ENCODE measurements around the gene DCAF8.

DCAF8 gene

GRCh38 chr1:160251687-160252526, 10.4 kb downstream of the DCAF8 start:
- peak; percentile 84 for DNase-seq
- no peaks in the 10 kb centered on the region for H3F3A ChIP-seq (ENCODE audit: insufficient read depth, low read length)

GRCh38 chr1:160251011-160251410, 11.3 kb downstream of the DCAF8 start:
- H3K9ac ChIP-seq (ENCODE audit: low read length) = no peak overlapping the region
- no peak overlapping the region for H3K4me3 ChIP-seq (ENCODE audit: low read length)
- no peak overlapping the region for H3K27ac ChIP-seq (ENCODE audit: low read length)
- H3K27me3 ChIP-seq (replicated peaks; ENCODE audit: insufficient read depth, low read length) = no peaks in the 10 kb centered on the region
- no peak for DNase-seq
- TF ChIP-seq, protein P1, sequence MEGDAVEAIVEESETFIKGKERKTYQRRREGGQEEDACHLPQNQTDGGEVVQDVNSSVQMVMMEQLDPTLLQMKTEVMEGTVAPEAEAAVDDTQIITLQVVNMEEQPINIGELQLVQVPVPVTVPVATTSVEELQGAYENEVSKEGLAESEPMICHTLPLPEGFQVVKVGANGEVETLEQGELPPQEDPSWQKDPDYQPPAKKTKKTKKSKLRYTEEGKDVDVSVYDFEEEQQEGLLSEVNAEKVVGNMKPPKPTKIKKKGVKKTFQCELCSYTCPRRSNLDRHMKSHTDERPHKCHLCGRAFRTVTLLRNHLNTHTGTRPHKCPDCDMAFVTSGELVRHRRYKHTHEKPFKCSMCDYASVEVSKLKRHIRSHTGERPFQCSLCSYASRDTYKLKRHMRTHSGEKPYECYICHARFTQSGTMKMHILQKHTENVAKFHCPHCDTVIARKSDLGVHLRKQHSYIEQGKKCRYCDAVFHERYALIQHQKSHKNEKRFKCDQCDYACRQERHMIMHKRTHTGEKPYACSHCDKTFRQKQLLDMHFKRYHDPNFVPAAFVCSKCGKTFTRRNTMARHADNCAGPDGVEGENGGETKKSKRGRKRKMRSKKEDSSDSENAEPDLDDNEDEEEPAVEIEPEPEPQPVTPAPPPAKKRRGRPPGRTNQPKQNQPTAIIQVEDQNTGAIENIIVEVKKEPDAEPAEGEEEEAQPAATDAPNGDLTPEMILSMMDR (IDR thresholded peaks at IDR 0.05; ENCODE audit: low read length) = no peak
- TF ChIP-seq EZH2 (optimal IDR thresholded peaks at IDR 0.05; ENCODE audit: low read depth, low read length) (no peak), EZH2phosphoT487 (IDR thresholded peaks at IDR 0.05; ENCODE audit: low read length) (no peak)
- H3K36me3 ChIP-seq (replicated peaks; ENCODE audit: insufficient read depth, low read length) = peaks cover 5% of the 10 kb centered on the region; the same call in 1 of the 2 replicates
- no peaks in the 10 kb centered on the region for H3K9me3 ChIP-seq (replicated peaks; ENCODE audit: insufficient read depth, low read length)
- no peaks in the 10 kb centered on the region for H4K20me1 ChIP-seq (ENCODE audit: insufficient read depth, low read length)
- no peak overlapping the region for H2AFZ ChIP-seq (ENCODE audit: low read length)
- H3K4me2 ChIP-seq (ENCODE audit: low read depth, low read length) = no peak overlapping the region
- peaks cover 76% of the 10 kb centered on the region for H3K79me2 ChIP-seq (ENCODE audit: low read length)
- H3F3A ChIP-seq (ENCODE audit: insufficient read depth, low read length) = no peaks in the 10 kb centered on the region
- H3K4me1 ChIP-seq (ENCODE audit: low read length) = no peaks in the 10 kb centered on the region
- H3K9me2 ChIP-seq (replicated peaks; ENCODE audit: insufficient read depth, low read length) = no peaks in the 10 kb centered on the region

More at GRCh38 chr1:160251687-160252526, 10.4 kb downstream of the DCAF8 start:
- H3K27ac ChIP-seq (ENCODE audit: low read length) = no peak overlapping the region
- H4K20me1 ChIP-seq (ENCODE audit: insufficient read depth, low read length) = no peaks in the 10 kb centered on the region
- no peaks in the 10 kb centered on the region for H3K9me2 ChIP-seq (replicated peaks; ENCODE audit: insufficient read depth, low read length)
- H3K4me2 ChIP-seq (ENCODE audit: low read depth, low read length) = no peak overlapping the region
- H2AFZ ChIP-seq (ENCODE audit: low read length) = no peak overlapping the region
- no peak overlapping the region for H3K4me3 ChIP-seq (ENCODE audit: low read length)
- no peak overlapping the region for H3K9ac ChIP-seq (ENCODE audit: low read length)
- H3K36me3 ChIP-seq (replicated peaks; ENCODE audit: insufficient read depth, low read length) = peaks cover 5% of the 10 kb centered on the region; the same call in 1 of the 2 replicates
- peaks cover 76% of the 10 kb centered on the region for H3K79me2 ChIP-seq (ENCODE audit: low read length)
- no peaks in the 10 kb centered on the region for H3K27me3 ChIP-seq (replicated peaks; ENCODE audit: insufficient read depth, low read length)
- no peaks in the 10 kb centered on the region for H3K4me1 ChIP-seq (ENCODE audit: low read length)
- TF ChIP-seq, protein P1 (IDR thresholded peaks at IDR 0.05; ENCODE audit: low read length) = peak; percentile 90
- TF ChIP-seq EZH2phosphoT487 (IDR thresholded peaks at IDR 0.05; ENCODE audit: low read length) = no peak
- H3K9me3 ChIP-seq (replicated peaks; ENCODE audit: insufficient read depth, low read length) = no peaks in the 10 kb centered on the region

DNA sequence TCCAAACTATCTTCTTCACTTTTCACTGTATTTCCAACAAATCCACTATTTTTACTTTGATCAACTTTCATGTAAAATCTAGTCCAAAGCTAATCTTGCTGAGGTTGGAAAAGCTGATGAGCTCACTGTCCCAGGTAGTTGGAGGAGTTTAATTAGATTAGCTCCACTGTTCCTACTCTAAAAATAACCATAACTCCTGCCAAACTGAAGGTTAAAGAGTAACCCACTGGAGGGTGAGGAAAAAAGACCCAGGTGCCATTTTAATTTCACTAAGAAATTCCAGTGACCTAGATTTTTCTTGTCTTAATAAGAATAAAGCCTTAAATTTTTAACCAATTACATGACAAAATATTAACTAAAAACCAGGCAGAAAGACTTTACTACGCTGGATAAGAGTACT, 15.3 kb downstream of the DCAF8 start:
- Histone ChIP-seq H3K27me3 (replicated peaks; ENCODE audit: insufficient read depth, low read length) (no peaks in the 10 kb centered on the region), H3K9me3 (replicated peaks; ENCODE audit: insufficient read depth, low read length) (no peaks in the 10 kb centered on the region), H3K79me2 (ENCODE audit: low read length) (peaks cover 91% of the 10 kb centered on the region), H3K4me2 (ENCODE audit: low read depth, low read length) (no peak overlapping the region), H4K20me1 (ENCODE audit: insufficient read depth, low read length) (no peaks in the 10 kb centered on the region; the same call in 1 of the 2 replicates), H3K4me1 (ENCODE audit: low read length) (no peaks in the 10 kb centered on the region), H3K36me3 (replicated peaks; ENCODE audit: insufficient read depth, low read length) (0 out of 2 replicates have a peak, but pooled peaks cover 11% of the 10 kb centered on the region), H3K9ac (ENCODE audit: low read length) (no peak overlapping the region), H3K9me2 (replicated peaks; ENCODE audit: insufficient read depth, low read length) (no peaks in the 10 kb centered on the region), H3K27ac (ENCODE audit: low read length) (no peak overlapping the region), H3F3A (ENCODE audit: insufficient read depth, low read length) (no peaks in the 10 kb centered on the region), H2AFZ (ENCODE audit: low read length) (no peak overlapping the region), H3K4me3 (ENCODE audit: low read length) (no peak overlapping the region)
- no peak for DNase-seq
- TF ChIP-seq EZH2 (optimal IDR thresholded peaks at IDR 0.05; ENCODE audit: low read depth, low read length) (no peak), EZH2phosphoT487 (IDR thresholded peaks at IDR 0.05; ENCODE audit: low read length) (no peak)
- TF ChIP-seq, protein P1 (IDR thresholded peaks at IDR 0.05; ENCODE audit: low read length) = no peak

Data from MM.1S (cell line).